ENCODE data around the gene NT5C1A. TPM values are rescaled to one million over a fixed set of nuclear protein-coding genes. Genes with fewer than 3 reads are reported as not detected.

NT5C1A gene
- total RNA-seq, 1 experiment from 2014 or later = not detected

GRCh38 chr1:39614488-39614887, 57.4 kb downstream of the NT5C1A start:
- H3K4me1 ChIP-seq (ENCODE audit: insufficient read depth, low read length) = no peaks in the 10 kb centered on the region
- no peaks in the 10 kb centered on the region for H3K9me3 ChIP-seq (ENCODE audit: control insufficient read depth, low read depth, low read length)
- no peak for DNase-seq
- no peak overlapping the region for H4K5ac ChIP-seq (ENCODE audit: insufficient read length, low read depth, low read length)
- no peak overlapping the region for H3K56ac ChIP-seq (ENCODE audit: insufficient read length, low read depth, low read length)
- H3K4me2 ChIP-seq (ENCODE audit: insufficient read depth, insufficient read length, low read length) = no peak overlapping the region
- Mint-ChIP-seq H3K27ac (no peak overlapping the region), H3K9me3 (no peaks in the 10 kb centered on the region; a peak in 1 of 5 replicates), H3K4me3 (no peak overlapping the region), H3K27me3 (ENCODE audit: low read depth) (peaks cover 57% of the 10 kb centered on the region), H3K4me1 (peaks cover 2 to 10% of the 10 kb centered on the region in 2 experiments), H3K36me3 (ENCODE audit: insufficient read depth in 1 of 3, low read depth in 3 of 3) (no peaks in the 10 kb centered on the region)
- no peak overlapping the region for H3K23ac ChIP-seq (ENCODE audit: insufficient read length, low read depth, low read length)
- no peak overlapping the region for H3K27ac ChIP-seq (ENCODE audit: insufficient read length, low read depth, low read length)
- no peak overlapping the region for H2BK12ac ChIP-seq (ENCODE audit: insufficient read length, low read depth, low read length)
- TF ChIP-seq CTCF (conservative IDR thresholded peaks at IDR 0.05) = no peak
- no peak overlapping the region for H2BK5ac ChIP-seq (ENCODE audit: insufficient read length, low read length)
- H2BK20ac ChIP-seq (ENCODE audit: low read depth, low read length, poor library complexity, severe bottlenecking) = no peak overlapping the region
- no peak overlapping the region for H2AFZ ChIP-seq (ENCODE audit: low read length)
- H3K79me1 ChIP-seq (ENCODE audit: insufficient read depth, low read depth, low read length, poor library complexity, severe bottlenecking) = no peaks in the 10 kb centered on the region
- H3K9ac ChIP-seq (ENCODE audit: extremely low read depth, insufficient read length, low read length) = no peak overlapping the region
- H3K4ac ChIP-seq (ENCODE audit: low read depth, low read length) = no peak overlapping the region
- no peak overlapping the region for H3K18ac ChIP-seq (ENCODE audit: insufficient read length, low read depth, low read length)
- no peak overlapping the region for H3K14ac ChIP-seq (ENCODE audit: insufficient read depth, low read length)
- H3K23me2 ChIP-seq (ENCODE audit: insufficient read length, low read depth, low read length, poor library complexity, severe bottlenecking) = peaks cover 6% of the 10 kb centered on the region
- no peaks in the 10 kb centered on the region for H3K79me2 ChIP-seq (ENCODE audit: insufficient read depth, low read length)
- H3K27me3 ChIP-seq (ENCODE audit: insufficient read depth, low read length) = no peaks in the 10 kb centered on the region; the same call in 1 of the 2 replicates
- H4K8ac ChIP-seq (replicated peaks; ENCODE audit: insufficient read length, low read depth, low read length) = no peak overlapping the region
- H4K91ac ChIP-seq (ENCODE audit: insufficient read length, low read depth, low read length) = no peak overlapping the region
- H3T11ph ChIP-seq (ENCODE audit: low read length) = no peak overlapping the region
- no peaks in the 10 kb centered on the region for H4K20me1 ChIP-seq (ENCODE audit: control insufficient read depth, insufficient read depth, insufficient read length)
- no CpG with 5 or more reads among the region's 6 CpGs for WGBS (ENCODE audit: extremely low coverage, insufficient read length, low lambda C conversion rate)
- no peak overlapping the region for H2AK5ac ChIP-seq (ENCODE audit: insufficient read length, low read length)
- no peak overlapping the region for H2BK15ac ChIP-seq (ENCODE audit: low read depth, low read length)
- H2BK120ac ChIP-seq (ENCODE audit: low read depth, low read length, poor library complexity, severe bottlenecking) = no peak overlapping the region
